HEK293 (cell line): Measurements from ENCODE around the gene TMEM181.

Source experiments
- IKZF3 ChIP-seq: fragments of 450-650 bp; IDR thresholded peaks from 2 replicates; pipeline ENCODE4 v1.5.0; 2018; ENCODE audit warnings: missing biosample characterization, mild to moderate bottlenecking, missing genetic modification characterization, moderate library complexity
- ZNF112 ChIP-seq: fragments of 450-650 bp; formaldehyde crosslinking; IDR thresholded peaks from 2 replicates; pipeline ENCODE4 v1.5.0; 2017; ENCODE audit warnings: missing biosample characterization, missing genetic modification characterization
- ZNF629 ChIP-seq: fragments of 450-650 bp; formaldehyde crosslinking; IDR thresholded peaks from 2 replicates; pipeline ENCODE4 v1.5.1; 2017; ENCODE audit warnings: missing biosample characterization, missing genetic modification characterization
- ZNF792 ChIP-seq: fragments of 450-650 bp; formaldehyde crosslinking; IDR thresholded peaks from 2 replicates; pipeline ENCODE4 v1.5.1; 2016; ENCODE audit warnings: missing biosample characterization, missing genetic modification characterization
- TF ChIP-seq, protein P1 (sequence below): fragments of 450-650 bp; formaldehyde crosslinking; IDR thresholded peaks from 2 replicates; pipeline ENCODE4 v1.5.1; 2016; ENCODE audit warnings: missing biosample characterization, missing genetic modification characterization
- TF ChIP-seq, protein P2 (sequence below): fragments of 450-650 bp; formaldehyde crosslinking; IDR thresholded peaks from 2 replicates; pipeline ENCODE4 v1.5.1; 2016; ENCODE audit warnings: missing biosample characterization, missing genetic modification characterization
- TF ChIP-seq, protein P3 (sequence below): fragments of 450-650 bp; IDR thresholded peaks from 2 replicates; pipeline ENCODE4 v1.5.1; 2018; ENCODE audit warnings: missing biosample characterization, missing genetic modification characterization
- TF ChIP-seq, protein P4 (sequence below): fragments of 450-650 bp; formaldehyde crosslinking; IDR thresholded peaks from 2 replicates; pipeline ENCODE4 v1.5.1; 2016; ENCODE audit warnings: missing biosample characterization, missing genetic modification characterization

DNA sequence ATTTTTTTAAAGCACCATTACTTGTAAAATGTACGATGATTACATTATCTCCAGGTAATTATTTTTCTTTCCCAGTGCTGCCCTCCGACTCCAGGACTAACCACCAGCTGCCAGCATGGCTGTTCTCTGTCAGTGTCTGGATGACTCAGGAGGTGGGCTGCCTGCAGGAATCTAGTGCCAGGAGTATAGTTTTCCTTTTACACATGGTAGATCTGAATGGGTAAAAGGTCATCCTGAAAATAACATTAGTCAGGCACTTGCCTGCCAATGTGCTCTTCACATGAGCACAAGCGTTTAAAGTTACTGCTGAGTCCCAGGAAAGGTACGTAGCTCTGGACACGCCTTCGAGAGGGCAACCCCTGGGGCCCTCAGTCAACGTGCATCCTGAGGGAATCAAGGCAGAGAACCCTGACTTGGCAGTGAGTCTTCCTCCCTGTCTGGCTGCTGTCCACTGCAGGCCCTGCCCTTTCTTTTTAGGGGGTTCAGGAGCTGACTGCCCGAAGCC is 82.3 kb downstream of the TMEM181 start:
- TF ChIP-seq, protein P1, sequence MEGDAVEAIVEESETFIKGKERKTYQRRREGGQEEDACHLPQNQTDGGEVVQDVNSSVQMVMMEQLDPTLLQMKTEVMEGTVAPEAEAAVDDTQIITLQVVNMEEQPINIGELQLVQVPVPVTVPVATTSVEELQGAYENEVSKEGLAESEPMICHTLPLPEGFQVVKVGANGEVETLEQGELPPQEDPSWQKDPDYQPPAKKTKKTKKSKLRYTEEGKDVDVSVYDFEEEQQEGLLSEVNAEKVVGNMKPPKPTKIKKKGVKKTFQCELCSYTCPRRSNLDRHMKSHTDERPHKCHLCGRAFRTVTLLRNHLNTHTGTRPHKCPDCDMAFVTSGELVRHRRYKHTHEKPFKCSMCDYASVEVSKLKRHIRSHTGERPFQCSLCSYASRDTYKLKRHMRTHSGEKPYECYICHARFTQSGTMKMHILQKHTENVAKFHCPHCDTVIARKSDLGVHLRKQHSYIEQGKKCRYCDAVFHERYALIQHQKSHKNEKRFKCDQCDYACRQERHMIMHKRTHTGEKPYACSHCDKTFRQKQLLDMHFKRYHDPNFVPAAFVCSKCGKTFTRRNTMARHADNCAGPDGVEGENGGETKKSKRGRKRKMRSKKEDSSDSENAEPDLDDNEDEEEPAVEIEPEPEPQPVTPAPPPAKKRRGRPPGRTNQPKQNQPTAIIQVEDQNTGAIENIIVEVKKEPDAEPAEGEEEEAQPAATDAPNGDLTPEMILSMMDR (tag by site-specific recombination): no peak
- no peak for TF ChIP-seq ZNF112 (tag by site-specific recombination)
- no peak for TF ChIP-seq IKZF3 (tag by site-specific recombination)
- TF ChIP-seq, protein P2, sequence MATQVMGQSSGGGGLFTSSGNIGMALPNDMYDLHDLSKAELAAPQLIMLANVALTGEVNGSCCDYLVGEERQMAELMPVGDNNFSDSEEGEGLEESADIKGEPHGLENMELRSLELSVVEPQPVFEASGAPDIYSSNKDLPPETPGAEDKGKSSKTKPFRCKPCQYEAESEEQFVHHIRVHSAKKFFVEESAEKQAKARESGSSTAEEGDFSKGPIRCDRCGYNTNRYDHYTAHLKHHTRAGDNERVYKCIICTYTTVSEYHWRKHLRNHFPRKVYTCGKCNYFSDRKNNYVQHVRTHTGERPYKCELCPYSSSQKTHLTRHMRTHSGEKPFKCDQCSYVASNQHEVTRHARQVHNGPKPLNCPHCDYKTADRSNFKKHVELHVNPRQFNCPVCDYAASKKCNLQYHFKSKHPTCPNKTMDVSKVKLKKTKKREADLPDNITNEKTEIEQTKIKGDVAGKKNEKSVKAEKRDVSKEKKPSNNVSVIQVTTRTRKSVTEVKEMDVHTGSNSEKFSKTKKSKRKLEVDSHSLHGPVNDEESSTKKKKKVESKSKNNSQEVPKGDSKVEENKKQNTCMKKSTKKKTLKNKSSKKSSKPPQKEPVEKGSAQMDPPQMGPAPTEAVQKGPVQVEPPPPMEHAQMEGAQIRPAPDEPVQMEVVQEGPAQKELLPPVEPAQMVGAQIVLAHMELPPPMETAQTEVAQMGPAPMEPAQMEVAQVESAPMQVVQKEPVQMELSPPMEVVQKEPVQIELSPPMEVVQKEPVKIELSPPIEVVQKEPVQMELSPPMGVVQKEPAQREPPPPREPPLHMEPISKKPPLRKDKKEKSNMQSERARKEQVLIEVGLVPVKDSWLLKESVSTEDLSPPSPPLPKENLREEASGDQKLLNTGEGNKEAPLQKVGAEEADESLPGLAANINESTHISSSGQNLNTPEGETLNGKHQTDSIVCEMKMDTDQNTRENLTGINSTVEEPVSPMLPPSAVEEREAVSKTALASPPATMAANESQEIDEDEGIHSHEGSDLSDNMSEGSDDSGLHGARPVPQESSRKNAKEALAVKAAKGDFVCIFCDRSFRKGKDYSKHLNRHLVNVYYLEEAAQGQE: no peak
- no peak for TF ChIP-seq ZNF629 (tag by site-specific recombination)
- TF ChIP-seq, protein P3, sequence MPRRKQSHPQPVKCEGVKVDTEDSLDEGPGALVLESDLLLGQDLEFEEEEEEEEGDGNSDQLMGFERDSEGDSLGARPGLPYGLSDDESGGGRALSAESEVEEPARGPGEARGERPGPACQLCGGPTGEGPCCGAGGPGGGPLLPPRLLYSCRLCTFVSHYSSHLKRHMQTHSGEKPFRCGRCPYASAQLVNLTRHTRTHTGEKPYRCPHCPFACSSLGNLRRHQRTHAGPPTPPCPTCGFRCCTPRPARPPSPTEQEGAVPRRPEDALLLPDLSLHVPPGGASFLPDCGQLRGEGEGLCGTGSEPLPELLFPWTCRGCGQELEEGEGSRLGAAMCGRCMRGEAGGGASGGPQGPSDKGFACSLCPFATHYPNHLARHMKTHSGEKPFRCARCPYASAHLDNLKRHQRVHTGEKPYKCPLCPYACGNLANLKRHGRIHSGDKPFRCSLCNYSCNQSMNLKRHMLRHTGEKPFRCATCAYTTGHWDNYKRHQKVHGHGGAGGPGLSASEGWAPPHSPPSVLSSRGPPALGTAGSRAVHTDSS (tag by site-specific recombination): no peak
- no peak for TF ChIP-seq ZNF792
- TF ChIP-seq, protein P4, sequence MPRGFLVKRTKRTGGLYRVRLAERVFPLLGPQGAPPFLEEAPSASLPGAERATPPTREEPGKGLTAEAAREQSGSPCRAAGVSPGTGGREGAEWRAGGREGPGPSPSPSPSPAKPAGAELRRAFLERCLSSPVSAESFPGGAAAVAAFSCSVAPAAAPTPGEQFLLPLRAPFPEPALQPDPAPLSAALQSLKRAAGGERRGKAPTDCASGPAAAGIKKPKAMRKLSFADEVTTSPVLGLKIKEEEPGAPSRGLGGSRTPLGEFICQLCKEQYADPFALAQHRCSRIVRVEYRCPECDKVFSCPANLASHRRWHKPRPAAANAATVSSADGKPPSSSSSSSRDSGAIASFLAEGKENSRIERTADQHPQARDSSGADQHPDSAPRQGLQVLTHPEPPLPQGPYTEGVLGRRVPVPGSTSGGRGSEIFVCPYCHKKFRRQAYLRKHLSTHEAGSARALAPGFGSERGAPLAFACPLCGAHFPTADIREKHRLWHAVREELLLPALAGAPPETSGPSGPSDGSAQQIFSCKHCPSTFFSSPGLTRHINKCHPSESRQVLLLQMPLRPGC (tag by site-specific recombination): no peak
